HFFc6 (cell line): Measurements from ENCODE around the gene SELENOK. TPM values are rescaled to one million over a fixed set of nuclear protein-coding genes. Genes with fewer than 3 reads are reported as not detected.

Experiments used
- DNase-seq: peaks from one replicate; pipeline ENCODE4 v3.0.0-alpha.2; 2018
- H3K27ac Mint-ChIP-seq: 2 replicates; pipeline ENCODE4 v1.8.0; 2020; ENCODE audit warnings: mild to moderate bottlenecking, mixed read lengths
- H3K27me3 Mint-ChIP-seq: 2 replicates; pipeline ENCODE4 v1.8.0; 2021; ENCODE audit warnings: mild to moderate bottlenecking, moderate library complexity, mixed read lengths; ENCODE audit not compliant: insufficient read depth
- H3K36me3 Mint-ChIP-seq: 2 replicates; pipeline ENCODE4 v1.8.0; 2021; ENCODE audit warnings: low read depth, mixed read lengths
- H3K4me1 Mint-ChIP-seq: 2 replicates; pipeline ENCODE4 v1.8.0; 2020; ENCODE audit warnings: low read depth, mixed read lengths
- H3K4me3 Mint-ChIP-seq: 2 replicates; pipeline ENCODE4 v1.8.0; 2020; ENCODE audit warnings: mild to moderate bottlenecking, moderate library complexity, mixed read lengths
- H3K9me3 Mint-ChIP-seq: 2 replicates; pipeline ENCODE4 v1.8.0; 2020; ENCODE audit warnings: mild to moderate bottlenecking, mixed read lengths
- total RNA-seq, 6 experiments: library from RNA; stranded (reverse); fragmentation: NEBNext Ultra II Directional; extraction: Animal tissue kit (Norgen Biotek cat#: 25700); gene quantifications; 2 replicates in 1 of 6; 3 replicates in 5 of 6; pipeline ENCODE4 v1.2.3, GENCODE V29; 2021
- TF ChIP-seq, protein P1 (sequence below): fragments of 200-600 bp; sonication (generic); IDR thresholded peaks from 2 replicates; pipeline ENCODE4 v1.5.0; 2021; ENCODE audit warnings: antibody characterized with exemption, mild to moderate bottlenecking

Gene SELENOK
- total RNA-seq, 6 experiments from 2014 or later = 28.6 to 42.2 (median 34.4) TPM

DNA sequence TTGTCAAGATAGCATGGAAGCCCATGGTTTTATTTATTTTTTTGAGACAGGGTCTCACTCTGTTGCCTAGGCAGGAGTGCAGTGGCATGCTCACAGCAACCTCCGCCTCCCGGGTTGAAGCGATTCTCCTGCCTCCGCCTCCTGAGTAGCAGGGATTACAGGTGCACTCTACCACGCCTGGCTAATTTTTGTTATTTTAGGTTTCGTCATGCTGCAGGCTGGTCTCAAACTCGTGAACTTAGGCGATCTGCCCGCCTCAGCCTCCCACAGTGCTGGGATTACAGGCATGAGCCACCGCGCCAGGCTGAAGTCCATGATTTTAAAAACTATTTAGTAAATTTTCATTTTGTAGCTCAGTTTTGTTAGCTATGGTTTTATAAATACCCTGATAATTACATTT lies 7.0 kb downstream of the SELENOK start:
- TF ChIP-seq, protein P1, sequence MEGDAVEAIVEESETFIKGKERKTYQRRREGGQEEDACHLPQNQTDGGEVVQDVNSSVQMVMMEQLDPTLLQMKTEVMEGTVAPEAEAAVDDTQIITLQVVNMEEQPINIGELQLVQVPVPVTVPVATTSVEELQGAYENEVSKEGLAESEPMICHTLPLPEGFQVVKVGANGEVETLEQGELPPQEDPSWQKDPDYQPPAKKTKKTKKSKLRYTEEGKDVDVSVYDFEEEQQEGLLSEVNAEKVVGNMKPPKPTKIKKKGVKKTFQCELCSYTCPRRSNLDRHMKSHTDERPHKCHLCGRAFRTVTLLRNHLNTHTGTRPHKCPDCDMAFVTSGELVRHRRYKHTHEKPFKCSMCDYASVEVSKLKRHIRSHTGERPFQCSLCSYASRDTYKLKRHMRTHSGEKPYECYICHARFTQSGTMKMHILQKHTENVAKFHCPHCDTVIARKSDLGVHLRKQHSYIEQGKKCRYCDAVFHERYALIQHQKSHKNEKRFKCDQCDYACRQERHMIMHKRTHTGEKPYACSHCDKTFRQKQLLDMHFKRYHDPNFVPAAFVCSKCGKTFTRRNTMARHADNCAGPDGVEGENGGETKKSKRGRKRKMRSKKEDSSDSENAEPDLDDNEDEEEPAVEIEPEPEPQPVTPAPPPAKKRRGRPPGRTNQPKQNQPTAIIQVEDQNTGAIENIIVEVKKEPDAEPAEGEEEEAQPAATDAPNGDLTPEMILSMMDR = no peak
- peaks cover 28% of the 10 kb centered on the region for H3K4me1 Mint-ChIP-seq
- no peaks in the 10 kb centered on the region for H3K27me3 Mint-ChIP-seq
- H3K9me3 Mint-ChIP-seq = no peaks in the 10 kb centered on the region
- peaks cover 18% of the 10 kb centered on the region for H3K36me3 Mint-ChIP-seq
- no peak overlapping the region for H3K4me3 Mint-ChIP-seq
- no peak for DNase-seq
- H3K27ac Mint-ChIP-seq = no peak overlapping the region

DNA sequence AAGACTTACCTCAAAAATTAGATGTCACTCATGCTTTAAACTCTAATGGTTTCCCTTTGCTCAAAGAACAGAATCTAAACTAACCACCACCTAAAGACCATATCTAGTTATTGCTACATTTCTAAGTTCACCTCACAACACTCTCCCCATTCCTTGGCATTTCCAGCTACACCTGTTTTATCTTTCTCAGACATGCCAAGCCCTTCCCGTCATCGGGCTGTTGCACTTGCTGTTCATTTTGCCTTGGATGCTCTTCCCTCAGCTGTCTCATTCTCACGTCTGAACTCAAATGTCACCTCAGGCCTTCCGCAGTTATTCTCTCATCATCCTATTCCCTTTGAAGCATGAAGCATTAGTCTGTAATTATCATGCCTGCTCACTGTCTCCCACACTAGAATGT lies 8.7 kb downstream of the SELENOK start:
- H3K27ac Mint-ChIP-seq = no peak overlapping the region
- H3K9me3 Mint-ChIP-seq = no peaks in the 10 kb centered on the region
- H3K27me3 Mint-ChIP-seq = no peaks in the 10 kb centered on the region
- peak overlapping the region; percentile 97; the same call in 1 of the 2 replicates for H3K4me3 Mint-ChIP-seq
- peaks cover 16% of the 10 kb centered on the region for H3K36me3 Mint-ChIP-seq
- TF ChIP-seq, protein P1 = no peak
- no peak for DNase-seq
- H3K4me1 Mint-ChIP-seq = peaks cover 22% of the 10 kb centered on the region

GRCh38 chr3:53881691-53882593 lies 9.7 kb downstream of the SELENOK start, which contains the start of gene ACTR8:
Gene ACTR8, minus strand, starts transcription at chr3:53882152. Its CDS starts 51 bp downstream, at chr3:53882101.
- TF ChIP-seq, protein P1 = peak; percentile 62
- Mint-ChIP-seq H3K27me3 (no peaks in the 10 kb centered on the region), H3K36me3 (peaks cover 26% of the 10 kb centered on the region), H3K9me3 (no peaks in the 10 kb centered on the region), H3K4me3 (peak within 1 kb of the TSS; percentile 97), H3K4me1 (peaks cover 22% of the 10 kb centered on the region), H3K27ac (peak within 1 kb of the TSS; percentile 95)
- peak; percentile 79 for DNase-seq

GRCh38 chr3:53880396-53881345 lies 11.0 kb downstream of the SELENOK start:
- TF ChIP-seq, protein P1 = no peak; the same call in 1 of the 2 replicates
- peaks cover 22% of the 10 kb centered on the region for H3K4me1 Mint-ChIP-seq
- H3K4me3 Mint-ChIP-seq = peak overlapping the region; percentile 97
- no peaks in the 10 kb centered on the region for H3K9me3 Mint-ChIP-seq
- H3K36me3 Mint-ChIP-seq = peaks cover 35% of the 10 kb centered on the region
- H3K27ac Mint-ChIP-seq = peak overlapping the region; percentile 95
- no peaks in the 10 kb centered on the region for H3K27me3 Mint-ChIP-seq
- DNase-seq = peak; percentile 17

GRCh38 chr3:53865732-53866499 lies 25.7 kb downstream of the SELENOK start:
- Mint-ChIP-seq H3K27me3 (peaks cover 2% of the 10 kb centered on the region; the same call in 1 of the 2 replicates), H3K4me3 (no peak overlapping the region), H3K27ac (no peak overlapping the region), H3K9me3 (no peaks in the 10 kb centered on the region), H3K4me1 (no peaks in the 10 kb centered on the region), H3K36me3 (peaks cover 35% of the 10 kb centered on the region)
- DNase-seq = no peak
- TF ChIP-seq, protein P1 = no peak
